ENCODE measurements around the gene NUFIP1. TPM values are rescaled to one million over a fixed set of nuclear protein-coding genes. Genes with fewer than 3 reads are reported as not detected.

Gene NUFIP1
- total RNA-seq, 1 experiment from 2014 or later, result 7.3 TPM

GRCh38 chr13:44976196-44976595, 13.1 kb downstream of the NUFIP1 start:
- Histone ChIP-seq H3K9me3 (ENCODE audit: low read length) (no peaks in the 10 kb centered on the region), H3K27me3 (ENCODE audit: low read length) (no peaks in the 10 kb centered on the region), H4K20me1 (ENCODE audit: insufficient read depth, low read depth, low read length) (no peaks in the 10 kb centered on the region), H3K9ac (ENCODE audit: low read length) (no peak overlapping the region), H3K4me1 (ENCODE audit: low read length) (peaks cover 32% of the 10 kb centered on the region), H3K79me2 (ENCODE audit: low read length) (peaks cover 48% of the 10 kb centered on the region), H2AFZ (ENCODE audit: low read length) (no peak overlapping the region), H3K27ac (ENCODE audit: low read length) (no peak overlapping the region), H3K4me3 (ENCODE audit: low read length) (no peak overlapping the region), H3K9me2 (replicated peaks; ENCODE audit: insufficient read depth, low read length) (no peaks in the 10 kb centered on the region), H3K4me2 (ENCODE audit: low read depth, low read length, poor library complexity, severe bottlenecking) (no peak overlapping the region), H3K36me3 (ENCODE audit: insufficient read depth, low read length) (peaks cover 46% of the 10 kb centered on the region)
- no peak for DNase-seq

GRCh38 chr13:44974056-44974793, 15.0 kb downstream of the NUFIP1 start:
- H2AFZ ChIP-seq (ENCODE audit: low read length), result no peak overlapping the region

GRCh38 chr13:44972956-44973581, 16.2 kb downstream of the NUFIP1 start:
- H2AFZ ChIP-seq (ENCODE audit: low read length), result no peak overlapping the region
- peaks cover 38% of the 10 kb centered on the region for H3K36me3 ChIP-seq (ENCODE audit: insufficient read depth, low read length)
- no peak overlapping the region for H3K4me3 ChIP-seq (ENCODE audit: low read length)
- no peaks in the 10 kb centered on the region for H4K20me1 ChIP-seq (ENCODE audit: insufficient read depth, low read depth, low read length)
- no peak overlapping the region for H3K27ac ChIP-seq (ENCODE audit: low read length)
- H3K9me2 ChIP-seq (replicated peaks; ENCODE audit: insufficient read depth, low read length), result no peaks in the 10 kb centered on the region
- no peak overlapping the region for H3K4me2 ChIP-seq (ENCODE audit: low read depth, low read length, poor library complexity, severe bottlenecking)
- no peak for DNase-seq
- H3K4me1 ChIP-seq (ENCODE audit: low read length), result peaks cover 32% of the 10 kb centered on the region
- H3K79me2 ChIP-seq (ENCODE audit: low read length), result peaks cover 55% of the 10 kb centered on the region
- H3K9ac ChIP-seq (ENCODE audit: low read length), result no peak overlapping the region
- H3K27me3 ChIP-seq (ENCODE audit: low read length), result no peaks in the 10 kb centered on the region
- H3K9me3 ChIP-seq (ENCODE audit: low read length), result no peaks in the 10 kb centered on the region

More at GRCh38 chr13:44974056-44974793, 15.0 kb downstream of the NUFIP1 start:
- DNase-seq, result no peak
- peaks cover 52% of the 10 kb centered on the region for H3K79me2 ChIP-seq (ENCODE audit: low read length)
- no peak overlapping the region for H3K27ac ChIP-seq (ENCODE audit: low read length)
- peaks cover 31% of the 10 kb centered on the region for H3K36me3 ChIP-seq (ENCODE audit: insufficient read depth, low read length)
- H3K4me1 ChIP-seq (ENCODE audit: low read length), result peaks cover 32% of the 10 kb centered on the region
- H3K9me2 ChIP-seq (replicated peaks; ENCODE audit: insufficient read depth, low read length), result no peaks in the 10 kb centered on the region
- no peaks in the 10 kb centered on the region for H3K9me3 ChIP-seq (ENCODE audit: low read length)
- H3K4me3 ChIP-seq (ENCODE audit: low read length), result no peak overlapping the region
- no peaks in the 10 kb centered on the region for H3K27me3 ChIP-seq (ENCODE audit: low read length)
- H3K9ac ChIP-seq (ENCODE audit: low read length), result no peak overlapping the region
- no peaks in the 10 kb centered on the region for H4K20me1 ChIP-seq (ENCODE audit: insufficient read depth, low read depth, low read length)
- H3K4me2 ChIP-seq (ENCODE audit: low read depth, low read length, poor library complexity, severe bottlenecking), result no peak overlapping the region

GRCh38 chr13:44971656-44972595, 17.3 kb downstream of the NUFIP1 start:
- Histone ChIP-seq H2AFZ (ENCODE audit: low read length) (no peak overlapping the region), H3K27me3 (ENCODE audit: low read length) (no peaks in the 10 kb centered on the region), H3K36me3 (ENCODE audit: insufficient read depth, low read length) (peaks cover 40% of the 10 kb centered on the region), H3K4me3 (ENCODE audit: low read length) (no peak overlapping the region), H3K9me3 (ENCODE audit: low read length) (no peaks in the 10 kb centered on the region), H3K4me1 (ENCODE audit: low read length) (peaks cover 32% of the 10 kb centered on the region), H4K20me1 (ENCODE audit: insufficient read depth, low read depth, low read length) (no peaks in the 10 kb centered on the region), H3K4me2 (ENCODE audit: low read depth, low read length, poor library complexity, severe bottlenecking) (no peak overlapping the region), H3K79me2 (ENCODE audit: low read length) (peaks cover 62% of the 10 kb centered on the region), H3K9ac (ENCODE audit: low read length) (no peak overlapping the region), H3K27ac (ENCODE audit: low read length) (no peak overlapping the region), H3K9me2 (replicated peaks; ENCODE audit: insufficient read depth, low read length) (no peaks in the 10 kb centered on the region)
- DNase-seq, result no peak

GRCh38 chr13:44969551-44970484, 19.5 kb downstream of the NUFIP1 start:
- peaks cover 46% of the 10 kb centered on the region for H3K36me3 ChIP-seq (ENCODE audit: insufficient read depth, low read length)
- no peak overlapping the region for H2AFZ ChIP-seq (ENCODE audit: low read length)
- peak; percentile 62 for DNase-seq
- no peak overlapping the region for H3K9ac ChIP-seq (ENCODE audit: low read length)
- H4K20me1 ChIP-seq (ENCODE audit: insufficient read depth, low read depth, low read length), result no peaks in the 10 kb centered on the region
- no peaks in the 10 kb centered on the region for H3K9me2 ChIP-seq (replicated peaks; ENCODE audit: insufficient read depth, low read length)
- peaks cover 55% of the 10 kb centered on the region for H3K79me2 ChIP-seq (ENCODE audit: low read length)
- no peaks in the 10 kb centered on the region for H3K9me3 ChIP-seq (ENCODE audit: low read length)
- H3K4me2 ChIP-seq (ENCODE audit: low read depth, low read length, poor library complexity, severe bottlenecking), result no peak overlapping the region
- no peak overlapping the region for H3K4me3 ChIP-seq (ENCODE audit: low read length)
- H3K27me3 ChIP-seq (ENCODE audit: low read length), result no peaks in the 10 kb centered on the region
- peaks cover 32% of the 10 kb centered on the region for H3K4me1 ChIP-seq (ENCODE audit: low read length)
- H3K27ac ChIP-seq (ENCODE audit: low read length), result no peak overlapping the region

- Histone ChIP-seq H3K27me3 (ENCODE audit: low read length) (no peaks in the 10 kb centered on the region), H3K79me2 (ENCODE audit: low read length) (peaks cover 47% of the 10 kb centered on the region), H2AFZ (ENCODE audit: low read length) (no peak overlapping the region), H3K4me2 (ENCODE audit: low read depth, low read length, poor library complexity, severe bottlenecking) (no peak overlapping the region), H3K27ac (ENCODE audit: low read length) (no peak overlapping the region), H3K4me1 (ENCODE audit: low read length) (peaks cover 19% of the 10 kb centered on the region), H4K20me1 (ENCODE audit: insufficient read depth, low read depth, low read length) (no peaks in the 10 kb centered on the region), H3K36me3 (ENCODE audit: insufficient read depth, low read length) (peaks cover 52% of the 10 kb centered on the region), H3K9me3 (ENCODE audit: low read length) (peaks cover 4% of the 10 kb centered on the region; the same call in 1 of the 2 replicates), H3K9me2 (replicated peaks; ENCODE audit: insufficient read depth, low read length) (no peaks in the 10 kb centered on the region), H3K4me3 (ENCODE audit: low read length) (no peak overlapping the region), H3K9ac (ENCODE audit: low read length) (no peak overlapping the region)
- DNase-seq, result no peak
Observed at GRCh38 chr13:44968434-44968815, 20.8 kb downstream of the NUFIP1 start.

GRCh38 chr13:44967704-44968433, 21.4 kb downstream of the NUFIP1 start:
- H3K9me2 ChIP-seq (replicated peaks; ENCODE audit: insufficient read depth, low read length), result no peaks in the 10 kb centered on the region
- no peaks in the 10 kb centered on the region for H4K20me1 ChIP-seq (ENCODE audit: insufficient read depth, low read depth, low read length)
- peaks cover 16% of the 10 kb centered on the region for H3K4me1 ChIP-seq (ENCODE audit: low read length)
- H3K9ac ChIP-seq (ENCODE audit: low read length), result no peak overlapping the region
- H3K36me3 ChIP-seq (ENCODE audit: insufficient read depth, low read length), result peaks cover 55% of the 10 kb centered on the region
- H3K4me2 ChIP-seq (ENCODE audit: low read depth, low read length, poor library complexity, severe bottlenecking), result no peak overlapping the region
- H3K9me3 ChIP-seq (ENCODE audit: low read length), result peaks cover 8% of the 10 kb centered on the region; the same call in 1 of the 2 replicates
- no peak overlapping the region for H2AFZ ChIP-seq (ENCODE audit: low read length)
- peaks cover 43% of the 10 kb centered on the region for H3K79me2 ChIP-seq (ENCODE audit: low read length)
- no peak overlapping the region for H3K27ac ChIP-seq (ENCODE audit: low read length)
- H3K4me3 ChIP-seq (ENCODE audit: low read length), result no peak overlapping the region
- H3K27me3 ChIP-seq (ENCODE audit: low read length), result no peaks in the 10 kb centered on the region
- no peak for DNase-seq

All from Karpas-422 (cell line).